Measurements from ENCODE around the gene NPAS2. TPM values are rescaled to one million over a fixed set of nuclear protein-coding genes. Genes with fewer than 3 reads are reported as not detected.

The NPAS2 gene
- total and polyA plus RNA-seq, 2 of the 8 experiments (the other 6 are each of a cell fraction or from before 2014, with no cell fraction given): 1.8 to 1.9 TPM

GRCh38 chr2:100875516-100876230 lies 55.7 kb downstream of the NPAS2 start (continued):
- TF ChIP-seq EZH2 (IDR thresholded peaks at IDR 0.05; ENCODE audit: low read depth, low read length, severe bottlenecking): no peak
- TF ChIP-seq, protein P1, sequence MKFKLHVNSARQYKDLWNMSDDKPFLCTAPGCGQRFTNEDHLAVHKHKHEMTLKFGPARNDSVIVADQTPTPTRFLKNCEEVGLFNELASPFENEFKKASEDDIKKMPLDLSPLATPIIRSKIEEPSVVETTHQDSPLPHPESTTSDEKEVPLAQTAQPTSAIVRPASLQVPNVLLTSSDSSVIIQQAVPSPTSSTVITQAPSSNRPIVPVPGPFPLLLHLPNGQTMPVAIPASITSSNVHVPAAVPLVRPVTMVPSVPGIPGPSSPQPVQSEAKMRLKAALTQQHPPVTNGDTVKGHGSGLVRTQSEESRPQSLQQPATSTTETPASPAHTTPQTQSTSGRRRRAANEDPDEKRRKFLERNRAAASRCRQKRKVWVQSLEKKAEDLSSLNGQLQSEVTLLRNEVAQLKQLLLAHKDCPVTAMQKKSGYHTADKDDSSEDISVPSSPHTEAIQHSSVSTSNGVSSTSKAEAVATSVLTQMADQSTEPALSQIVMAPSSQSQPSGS (IDR thresholded peaks at IDR 0.05; ENCODE audit: low read length): no peak
- no peak for TF ChIP-seq POLR2AphosphoS5 (IDR thresholded peaks at IDR 0.05; ENCODE audit: low read depth, low read length)
- TF ChIP-seq HDAC6 (IDR thresholded peaks at IDR 0.05; ENCODE audit: low read depth, low read length): no peak
- no peak for TF ChIP-seq TAF1 (IDR thresholded peaks at IDR 0.05; ENCODE audit: low read depth, low read length)
- no peak for TF ChIP-seq ZNF274 (IDR thresholded peaks at IDR 0.05; ENCODE audit: borderline replicate concordance, extremely low read depth, low read length)

Data from H1 (cell line).